ENCODE measurements around the gene CAPN6.

DNA sequence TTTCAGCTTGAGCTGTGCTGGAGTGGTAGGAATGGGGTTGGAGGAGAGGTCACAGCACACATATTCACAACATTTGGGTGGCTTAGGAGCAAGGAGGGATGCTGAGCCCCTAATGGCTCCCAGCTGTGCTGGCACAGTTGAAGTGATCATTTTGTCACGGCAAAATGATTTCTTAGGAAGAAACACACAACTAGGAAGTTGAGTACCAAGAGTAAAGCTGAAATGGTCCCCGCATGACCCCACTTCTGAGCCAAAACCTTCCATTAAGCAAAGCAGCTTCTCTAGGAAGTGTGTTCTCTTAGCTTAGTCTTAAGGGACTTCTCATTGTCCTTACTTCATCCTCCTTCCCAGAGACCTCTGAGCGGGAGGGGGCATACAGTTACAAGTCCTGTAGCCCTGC is 12.6 kb downstream of the CAPN6 start:
- TF ChIP-seq EZH2 (IDR thresholded peaks at IDR 0.05): no peak
- TF ChIP-seq CTCF (IDR thresholded peaks at IDR 0.05): no peak

Data from neural progenitor cell (in vitro differentiated cells).